Esophagus squamous epithelium (tissue), 5 donors: ENCODE measurements around the gene CYP1A2. TPM values are rescaled to one million over a fixed set of nuclear protein-coding genes. Genes with fewer than 3 reads are reported as not detected.
A peak's percentile ranks its signal among the peaks of the same experiment; 100 is the strongest.

Experiments used
- DNase-seq: peaks from one replicate; lab custom pipeline; 2025; lab: John Stamatoyannopoulos, UW
- H3K27ac ChIP-seq, 4 donors: fragments of 200-600 bp; sonication (generic); one replicate each; pipeline ENCODE4 v1.5.1; 2016 to 2019; ENCODE audit warnings: mild to moderate bottlenecking in 1 of 4
- H3K27me3 ChIP-seq, 4 donors: fragments of 200-600 bp; sonication (generic); 1 replicate in 3 of 4; 2 replicates in 1 of 4; pipeline versions ENCODE4 v1.5.1 to v1.6.0; 2017 to 2021; ENCODE audit warnings: antibody characterized with exemption in 1 of 4
- H3K36me3 ChIP-seq, 3 donors: fragments of 200-600 bp; sonication (generic); one replicate each; pipeline ENCODE4 v1.5.1; 2016 to 2019
- H3K4me1 ChIP-seq, 3 donors: fragments of 200-600 bp; sonication (generic); one replicate each; pipeline ENCODE4 v1.5.1; 2017 to 2019
- H3K4me3 ChIP-seq, 4 donors: fragments of 200-600 bp; sonication (generic); 1 replicate in 3 of 4; 2 replicates in 1 of 4; pipeline ENCODE4 v1.5.1; 2016 to 2019; ENCODE audit warnings: mild to moderate bottlenecking in 2 of 4, moderate library complexity in 1 of 4
- H3K9me3 ChIP-seq, 3 donors: fragments of 200-600 bp; sonication (generic); one replicate each; pipeline ENCODE4 v1.5.1; 2016 to 2019
- CTCF ChIP-seq, 6 experiments: fragments of 450-650 bp in 4 of 6; fragments of 200-600 bp in 2 of 6; sonication (generic) in 2 of 6; IDR thresholded peaks; one replicate each; pipeline ENCODE4 v1.5.1; 2016 to 2019; ENCODE audit warnings: antibody characterized with exemption in 6 of 6, mild to moderate bottlenecking in 4 of 6, moderate library complexity in 4 of 6
- POLR2A ChIP-seq, 4 donors: fragments of 450-650 bp; IDR thresholded peaks; one replicate each; pipeline ENCODE4 v1.6.1; 2017; ENCODE audit warnings: antibody characterized with exemption in 4 of 4, mild to moderate bottlenecking in 4 of 4, moderate library complexity in 3 of 4
- WGBS, 2 donors: methylation state at CpG; one replicate each; pipeline ENCODE4 v1.1.5; 2018; 5-methylcytosine and 5-hydroxymethylcytosine counted together
- intact Hi-C: fragments of 100-400 bp; cut with DNase I; formaldehyde crosslinking; loops from one replicate; pipeline ENCODE4 v1.15.0; 2022
- total RNA-seq, 4 donors: library from RNA; depleted of rRNA; stranded (reverse); fragments of >200 nt; gene quantifications; one replicate each; pipeline ENCODE4 v1.1.0, GENCODE V29; 2016
- donor health status: DM: yes; HTN: yes; CAD: no.

The CYP1A2 gene
- total RNA-seq, 4 donors from 2014 or later: not detected

DNA sequence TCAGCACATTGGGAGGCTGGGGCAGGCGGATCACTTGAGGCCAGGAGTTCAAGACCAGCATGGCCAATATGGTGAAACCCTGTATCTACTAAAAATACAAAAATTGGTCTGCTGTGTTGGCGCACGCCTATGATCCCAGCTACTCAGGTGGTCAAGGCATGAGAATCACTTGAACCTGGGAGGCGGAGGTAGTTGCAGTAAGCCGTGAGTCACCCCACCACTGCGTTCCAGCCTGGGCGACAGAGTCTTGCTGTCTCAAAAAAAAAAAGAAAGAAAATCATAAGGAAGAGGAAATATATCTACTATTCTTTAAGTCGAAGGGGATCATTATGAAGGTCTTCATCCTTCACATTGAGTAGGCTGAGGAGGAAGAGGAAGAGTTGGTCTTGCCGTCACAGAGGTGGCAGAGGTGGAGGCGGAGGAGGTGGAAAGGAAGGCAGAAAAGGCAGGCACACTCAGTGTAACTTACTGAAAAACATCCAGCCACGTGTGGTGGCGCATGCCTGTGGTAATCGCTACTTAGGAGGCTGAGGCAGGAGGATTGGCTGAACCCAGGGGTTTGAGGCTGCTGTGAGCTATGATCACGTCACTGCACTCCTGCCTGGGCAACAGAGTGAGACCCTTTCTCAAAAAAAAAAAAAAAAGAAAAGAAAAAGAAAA lies 47.5 kb downstream of the CYP1A2 start:
- H3K36me3 ChIP-seq: peaks cover 7 to 45% (median 9%) of the 10 kb centered on the region in 3 donors
- H3K4me1 ChIP-seq: peaks cover 58 to 97% (median 61%) of the 10 kb centered on the region in 3 donors
- WGBS, 2 donors: 69 to 74% methylated on average over 14 of the region's 14 CpGs
- intact Hi-C loops: no loop called here
- no peaks in the 10 kb centered on the region for H3K27me3 ChIP-seq
- DNase-seq: no peak
- H3K9me3 ChIP-seq: no peaks in the 10 kb centered on the region
- TF ChIP-seq CTCF (IDR thresholded peaks at IDR 0.05) (no peak), POLR2A (IDR thresholded peaks at IDR 0.05) (no peak)
- H3K4me3 ChIP-seq: no peak overlapping the region
- H3K27ac ChIP-seq: peak overlapping the region in 2 of 4 donors; percentile 95 to 99

- peaks cover 36 to 71% (median 37%) of the 10 kb centered on the region in 3 donors for H3K4me1 ChIP-seq
- TF ChIP-seq CTCF (IDR thresholded peaks at IDR 0.05) (peak in 1 of 6 experiments; percentile 35), POLR2A (IDR thresholded peaks at IDR 0.05) (no peak)
- no peak overlapping the region for H3K4me3 ChIP-seq
- H3K27me3 ChIP-seq: no peaks in the 10 kb centered on the region
- H3K9me3 ChIP-seq: no peaks in the 10 kb centered on the region
- intact Hi-C loops: no loop called here
- 80 to 83% methylated on average over 12 to 13 of the region's 25 CpGs for WGBS, 2 donors
- peaks cover 25 to 70% (median 33%) of the 10 kb centered on the region in 3 donors for H3K36me3 ChIP-seq
- DNase-seq: no peak
- H3K27ac ChIP-seq: peak overlapping the region; percentile 83 to 92 (median 84)
These were observed 50.0 kb downstream of the CYP1A2 start for GRCh38 chr15:74798388-74799254.

- Histone ChIP-seq H3K27ac (peak overlapping the region; percentile 83 to 92 (median 84)), H3K9me3 (no peaks in the 10 kb centered on the region), H3K27me3 (no peaks in the 10 kb centered on the region), H3K36me3 (peaks cover 27 to 78% (median 33%) of the 10 kb centered on the region in 3 donors), H3K4me1 (peaks cover 29 to 64% (median 33%) of the 10 kb centered on the region in 3 donors), H3K4me3 (no peak overlapping the region)
- WGBS, 2 donors: 50 to 62% methylated on average over 6 to 9 of the region's 16 CpGs
- TF ChIP-seq POLR2A (IDR thresholded peaks at IDR 0.05): no peak
- TF ChIP-seq CTCF (IDR thresholded peaks at IDR 0.05): no peak
- intact Hi-C loops: no loop called here
- no peak for DNase-seq
These were observed 50.7 kb downstream of the CYP1A2 start for GRCh38 chr15:74799255-74799855.

- no peak for TF ChIP-seq POLR2A (IDR thresholded peaks at IDR 0.05)
- TF ChIP-seq CTCF (IDR thresholded peaks at IDR 0.05): peak; percentile 98 to 99 (median 99)
- H3K4me1 ChIP-seq: peaks cover 24 to 57% (median 29%) of the 10 kb centered on the region in 3 donors
- H3K9me3 ChIP-seq: no peaks in the 10 kb centered on the region
- intact Hi-C loops: loop anchor here (2.0 to 10.0 kb wide), 2 partner anchors 27 to 105 kb away; partner anchors contain the start of gene FAM219B
- no peak for DNase-seq
- peaks cover 27 to 84% (median 33%) of the 10 kb centered on the region in 3 donors for H3K36me3 ChIP-seq
- no peaks in the 10 kb centered on the region for H3K27me3 ChIP-seq
- H3K27ac ChIP-seq: peak overlapping the region; percentile 83 to 92 (median 84)
- WGBS, 2 donors: 24 to 32% methylated on average over 5 to 6 of the region's 18 CpGs
- no peak overlapping the region for H3K4me3 ChIP-seq
These were observed 51.4 kb downstream of the CYP1A2 start for GRCh38 chr15:74799856-74800558.
